Natural killer cell (primary cell): Measurements from ENCODE around the gene PREX1. TPM values are rescaled to one million over a fixed set of nuclear protein-coding genes. Genes with fewer than 3 reads are reported as not detected.

Experiments
- ATAC-seq, 3 donors: fragments of 150-1000 bp in 2 of 3; fragments of 200-7000 bp in 1 of 3; cut with Tn5 transposase; 1 replicate in 1 of 3; 2 replicates in 2 of 3; pipeline ENCODE4 v1.10.0; 2021; ENCODE audit warnings: mild to moderate bottlenecking in 2 of 3, moderate library complexity in 2 of 3
- DNase-seq, 2 donors: peaks; one replicate each; pipeline versions ENCODE4 v3.0.0 to v3.0.0-alpha.2; 2013 to 2021; ENCODE audit warnings: mixed read lengths in 1 of 2
- H3K27ac ChIP-seq: one replicate; pipeline ENCODE4 v1.5.1; 2013; ENCODE audit warnings: mild to moderate bottlenecking, low read length
- H3K27me3 ChIP-seq: one replicate; pipeline ENCODE4 v1.6.1; 2013; ENCODE audit warnings: low read length; ENCODE audit not compliant: control insufficient read depth, insufficient read depth
- H3K36me3 ChIP-seq: one replicate; pipeline ENCODE4 v1.6.1; 2013; ENCODE audit warnings: low read length; ENCODE audit not compliant: control insufficient read depth, insufficient read depth
- H3K4me1 ChIP-seq: one replicate; pipeline ENCODE4 v1.6.1; 2013; ENCODE audit warnings: low read length; ENCODE audit not compliant: control insufficient read depth, insufficient read depth
- H3K4me3 ChIP-seq: one replicate; pipeline ENCODE4 v1.5.1; 2013; ENCODE audit warnings: low read length
- H3K9me3 ChIP-seq: one replicate; pipeline ENCODE4 v1.6.1; 2013; ENCODE audit warnings: low read length; ENCODE audit not compliant: control insufficient read depth, insufficient read depth
- H3K27ac Mint-ChIP-seq, 2 donors: one replicate each; pipeline ENCODE4 v1.8.0; 2022; ENCODE audit warnings: mild to moderate bottlenecking in 2 of 2, mixed read lengths in 2 of 2, moderate library complexity in 1 of 2
- H3K27me3 Mint-ChIP-seq, 2 donors: one replicate each; pipeline ENCODE4 v1.8.0; 2022; ENCODE audit warnings: low read depth in 2 of 2, mixed read lengths in 2 of 2
- H3K36me3 Mint-ChIP-seq: one replicate; pipeline ENCODE4 v1.8.0; 2022; ENCODE audit warnings: mixed read lengths
- H3K4me1 Mint-ChIP-seq, 2 donors: one replicate each; pipeline ENCODE4 v1.8.0; 2022; ENCODE audit warnings: mixed read lengths in 2 of 2
- H3K4me3 Mint-ChIP-seq: one replicate; pipeline ENCODE4 v1.8.0; 2022; ENCODE audit warnings: mild to moderate bottlenecking, moderate library complexity, mixed read lengths
- H3K9me3 Mint-ChIP-seq, 2 donors: one replicate each; pipeline ENCODE4 v1.8.0; 2022; ENCODE audit warnings: mixed read lengths in 2 of 2
- CTCF ChIP-seq: fragments of 200-600 bp; IDR thresholded peaks from one replicate; pipeline ENCODE4 v1.8.0; 2022; ENCODE audit warnings: antibody characterized with exemption
- WGBS: methylation state at CpG from one replicate; pipeline ENCODE4 v1.1.7; 2013; ENCODE audit warnings: missing lambda C conversion rate; ENCODE audit not compliant: insufficient coverage; 5-methylcytosine and 5-hydroxymethylcytosine counted together
- intact Hi-C: fragments of 100-400 bp; cut with micrococcal nuclease; formaldehyde crosslinking; loops from one replicate; pipeline ENCODE4 v1.14.2; 2022
- total RNA-seq, 4 donors: library from RNA; stranded (reverse); fragments of 120-200 nt in 1 of 4; gene quantifications; one replicate each; pipeline versions ENCODE4 v1.2.3 to v1.2.4, GENCODE V29; 2013 to 2022

PREX1 gene
- total RNA-seq, 3 donors from 2014 or later (not counting 1 experiment from before 2014, with no cell fraction given), result 382 to 392 (median 389) TPM

GRCh38 chr20:48645666-48646065 lies 182.1 kb downstream of the PREX1 start:
- H3K27me3 ChIP-seq, result no peaks in the 10 kb centered on the region
- TF ChIP-seq CTCF, result no peak
- DNase-seq (no peak), ATAC-seq (no peak)
- H3K36me3 ChIP-seq, result peaks cover 84% of the 10 kb centered on the region
- Mint-ChIP-seq H3K4me3 (no peak overlapping the region), H3K27ac (peak overlapping the region; percentile 66 to 79), H3K4me1 (peaks cover 5 to 17% of the 10 kb centered on the region in 2 donors), H3K36me3 (peaks cover 38% of the 10 kb centered on the region), H3K27me3 (no peaks in the 10 kb centered on the region), H3K9me3 (no peaks in the 10 kb centered on the region)
- 99% methylated on average over 13 of the region's 13 CpGs for WGBS
- no peak overlapping the region for H3K4me3 ChIP-seq
- intact Hi-C loops, result no loop called here
- H3K27ac ChIP-seq, result no peak overlapping the region
- H3K4me1 ChIP-seq, result no peaks in the 10 kb centered on the region
- H3K9me3 ChIP-seq, result no peaks in the 10 kb centered on the region

- Mint-ChIP-seq H3K9me3 (no peaks in the 10 kb centered on the region), H3K4me3 (no peak overlapping the region), H3K36me3 (peaks cover 43% of the 10 kb centered on the region), H3K4me1 (peaks cover 15 to 29% of the 10 kb centered on the region in 2 donors), H3K27me3 (no peaks in the 10 kb centered on the region), H3K27ac (peak overlapping the region in 1 of 2 donors; percentile 18)
- Histone ChIP-seq H3K4me3 (no peak overlapping the region), H3K36me3 (peaks cover 83% of the 10 kb centered on the region), H3K9me3 (no peaks in the 10 kb centered on the region), H3K27me3 (no peaks in the 10 kb centered on the region), H3K4me1 (peaks cover 2% of the 10 kb centered on the region), H3K27ac (no peak overlapping the region)
- no peak for ATAC-seq
- intact Hi-C loops, result no loop called here
- TF ChIP-seq CTCF, result no peak
- DNase-seq, result no peak
- WGBS, result 96% methylated on average over 15 of the region's 15 CpGs
These were observed 183.4 kb downstream of the PREX1 start for GRCh38 chr20:48644286-48644828.

- Mint-ChIP-seq H3K4me3 (no peak overlapping the region), H3K9me3 (no peaks in the 10 kb centered on the region), H3K27me3 (no peaks in the 10 kb centered on the region), H3K27ac (peak overlapping the region in 1 of 2 donors; percentile 82), H3K36me3 (peaks cover 28% of the 10 kb centered on the region), H3K4me1 (peaks cover 28 to 37% of the 10 kb centered on the region in 2 donors)
- ATAC-seq (no peak), DNase-seq (no peak)
- TF ChIP-seq CTCF, result no peak
- peaks cover 84% of the 10 kb centered on the region for H3K36me3 ChIP-seq
- no peaks in the 10 kb centered on the region for H3K27me3 ChIP-seq
- peaks cover 15% of the 10 kb centered on the region for H3K4me1 ChIP-seq
- H3K27ac ChIP-seq, result no peak overlapping the region
- H3K9me3 ChIP-seq, result no peaks in the 10 kb centered on the region
- no peak overlapping the region for H3K4me3 ChIP-seq
- intact Hi-C loops, result no loop called here
- 94% methylated on average over 11 of the region's 11 CpGs for WGBS
These were observed 185.5 kb downstream of the PREX1 start for GRCh38 chr20:48642105-48642880.
